NT2/D1 (cell line): ENCODE measurements around the gene CEACAM16.

Source experiments
- DNase-seq: peaks from one replicate; pipeline ENCODE4 v3.0.0-alpha.2; 2011; ENCODE audit warnings: low read depth, low spot score
- H3K27me3 ChIP-seq: 2 replicates; pipeline ENCODE4 v1.6.0; 2011; ENCODE audit warnings: mild to moderate bottlenecking; ENCODE audit not compliant: insufficient read length, insufficient read depth
- H3K36me3 ChIP-seq: 2 replicates; pipeline ENCODE4 v1.6.1; 2011; ENCODE audit warnings: mild to moderate bottlenecking, low read length, mixed read lengths; ENCODE audit not compliant: insufficient read depth, insufficient read length
- H3K4me1 ChIP-seq: 2 replicates; pipeline ENCODE4 v1.5.1; 2011; ENCODE audit not compliant: insufficient read depth, insufficient read length
- H3K4me3 ChIP-seq: 2 replicates; pipeline ENCODE4 v1.5.1; 2011; ENCODE audit warnings: low read depth; ENCODE audit not compliant: insufficient read length
- H3K9ac ChIP-seq: 2 replicates; pipeline ENCODE4 v1.6.0; 2011; ENCODE audit warnings: low read depth; ENCODE audit not compliant: insufficient read length
- H3K9me3 ChIP-seq: 2 replicates; pipeline ENCODE4 v1.5.1; 2011; ENCODE audit warnings: mild to moderate bottlenecking, low read length; ENCODE audit not compliant: insufficient read depth
- SUZ12 ChIP-seq: IDR thresholded peaks from 2 replicates; pipeline ENCODE4 v1.6.1; 2011; ENCODE audit not compliant: insufficient read length, insufficient read depth; ENCODE audit errors: extremely low read depth
- YY1 ChIP-seq: IDR thresholded peaks from 2 replicates; pipeline ENCODE4 v1.6.1; 2011; ENCODE audit not compliant: insufficient read length, insufficient read depth
- ZNF274 ChIP-seq: IDR thresholded peaks from 2 replicates; pipeline ENCODE4 v1.6.1; 2011; ENCODE audit warnings: mild to moderate bottlenecking, low read depth, low read length

The CEACAM16 gene

GRCh38 chr19:44698492-44699201 lies at the start of gene CEACAM16:
Gene CEACAM16 (plus strand): TSS chr19:44699151. CDS start chr19:44701457, 2,306 bp downstream.
- Histone ChIP-seq H3K9ac (no peak within 1 kb of the TSS), H3K27me3 (no peaks in the 10 kb centered on the region), H3K4me1 (peaks cover 7% of the 10 kb centered on the region), H3K9me3 (no peaks in the 10 kb centered on the region), H3K4me3 (no peak within 1 kb of the TSS), H3K36me3 (no peaks in the 10 kb centered on the region)
- TF ChIP-seq ZNF274 (no peak), YY1 (no peak), SUZ12 (no peak)
- no peak for DNase-seq

GRCh38 chr19:44649578-44650145 lies 49.3 kb upstream of the CEACAM16 start:
- no peak overlapping the region for H3K9ac ChIP-seq

GRCh38 chr19:44653343-44653742 lies 45.6 kb upstream of the CEACAM16 start:
- Histone ChIP-seq H3K36me3 (peaks cover 81% of the 10 kb centered on the region), H3K27me3 (no peaks in the 10 kb centered on the region), H3K9ac (no peak overlapping the region), H3K4me1 (no peaks in the 10 kb centered on the region), H3K9me3 (no peaks in the 10 kb centered on the region), H3K4me3 (no peak overlapping the region)
- TF ChIP-seq YY1 = no peak
- no peak for TF ChIP-seq SUZ12
- no peak for TF ChIP-seq ZNF274
- DNase-seq = no peak

More at GRCh38 chr19:44649578-44650145, 49.3 kb upstream of the CEACAM16 start:
- no peaks in the 10 kb centered on the region for H3K9me3 ChIP-seq
- H3K36me3 ChIP-seq = peaks cover 72% of the 10 kb centered on the region
- no peak for DNase-seq
- H3K27me3 ChIP-seq = no peaks in the 10 kb centered on the region
- no peaks in the 10 kb centered on the region for H3K4me1 ChIP-seq
- TF ChIP-seq YY1 = no peak
- TF ChIP-seq SUZ12 = no peak
- TF ChIP-seq ZNF274 = no peak
- H3K4me3 ChIP-seq = no peak overlapping the region

GRCh38 chr19:44653977-44654774 lies 44.8 kb upstream of the CEACAM16 start:
- TF ChIP-seq SUZ12 (no peak), ZNF274 (no peak), YY1 (no peak)
- no peaks in the 10 kb centered on the region for H3K9me3 ChIP-seq
- H3K27me3 ChIP-seq = no peaks in the 10 kb centered on the region
- H3K36me3 ChIP-seq = peaks cover 82% of the 10 kb centered on the region
- no peak overlapping the region for H3K4me3 ChIP-seq
- H3K4me1 ChIP-seq = no peaks in the 10 kb centered on the region
- H3K9ac ChIP-seq = no peak overlapping the region
- no peak for DNase-seq

GRCh38 chr19:44657211-44657921 lies 41.6 kb upstream of the CEACAM16 start:
- H3K27me3 ChIP-seq = no peaks in the 10 kb centered on the region
- peak; percentile 63 for DNase-seq
- peaks cover 85% of the 10 kb centered on the region for H3K36me3 ChIP-seq
- TF ChIP-seq YY1 (no peak), ZNF274 (no peak), SUZ12 (no peak)
- no peaks in the 10 kb centered on the region for H3K4me1 ChIP-seq
- H3K9me3 ChIP-seq = no peaks in the 10 kb centered on the region
- H3K9ac ChIP-seq = no peak overlapping the region
- H3K4me3 ChIP-seq = no peak overlapping the region

- TF ChIP-seq ZNF274 (no peak), YY1 (no peak), SUZ12 (no peak)
- Histone ChIP-seq H3K4me3 (no peak overlapping the region), H3K9ac (no peak overlapping the region), H3K36me3 (peaks cover 88% of the 10 kb centered on the region), H3K9me3 (no peaks in the 10 kb centered on the region), H3K4me1 (no peaks in the 10 kb centered on the region), H3K27me3 (no peaks in the 10 kb centered on the region)
- DNase-seq = no peak
Measured at GRCh38 chr19:44658069-44658733, 40.8 kb upstream of the CEACAM16 start.
